Heart left ventricle (tissue), 16 donors: ENCODE results near the gene ADCY3. TPM values are rescaled to one million over a fixed set of nuclear protein-coding genes. Genes with fewer than 3 reads are reported as not detected.

ENCODE experiments used
- ATAC-seq, 4 donors: fragments of 200-7000 bp; cut with Tn5 transposase; one replicate each; pipeline ENCODE4 v1.9.1; 2020 to 2022; ENCODE audit warnings: moderate library complexity in 4 of 4, mild to moderate bottlenecking in 3 of 4, moderate number of reproducible peaks in 1 of 4
- DNase-seq, 5 donors: peaks; one replicate each; pipeline ENCODE4 v3.0.0-alpha.2; 2020
- H3K27ac ChIP-seq, 12 donors: fragments of 200-600 bp; sonication (generic) in 4 of 12; one replicate each; pipeline versions ENCODE4 v1.5.0 to v1.8.0; 2016 to 2022; ENCODE audit warnings: mild to moderate bottlenecking in 2 of 12
- H3K27me3 ChIP-seq, 9 donors: fragments of 200-600 bp; sonication (generic) in 2 of 9; one replicate each; pipeline versions ENCODE4 v1.5.1 to v1.8.0; 2016 to 2022; ENCODE audit warnings: mild to moderate bottlenecking in 3 of 9
- H3K36me3 ChIP-seq, 9 donors: fragments of 200-600 bp; sonication (generic) in 2 of 9; one replicate each; pipeline versions ENCODE4 v1.5.0 to v1.8.0; 2018 to 2022; ENCODE audit warnings: mild to moderate bottlenecking in 2 of 9
- H3K4me1 ChIP-seq, 12 donors: fragments of 200-600 bp; sonication (generic) in 4 of 12; one replicate each; pipeline versions ENCODE4 v1.5.0 to v1.8.0; 2016 to 2022; ENCODE audit warnings: mild to moderate bottlenecking in 3 of 12
- H3K4me3 ChIP-seq, 12 donors: fragments of 200-600 bp; sonication (generic) in 4 of 12; one replicate each; pipeline versions ENCODE4 v1.5.0 to v1.8.0; 2017 to 2022; ENCODE audit warnings: mild to moderate bottlenecking in 9 of 12, moderate library complexity in 4 of 12
- H3K9me3 ChIP-seq, 12 donors: fragments of 200-600 bp; sonication (generic) in 4 of 12; one replicate each; pipeline versions ENCODE4 v1.5.0 to v1.8.0; 2016 to 2022; ENCODE audit warnings: mild to moderate bottlenecking in 1 of 12
- CTCF ChIP-seq, 12 donors: fragments of 200-600 bp; sonication (generic) in 4 of 12; IDR thresholded peaks; one replicate each; pipeline versions ENCODE4 v1.5.0 to v1.8.0; 2018 to 2022; ENCODE audit warnings: antibody characterized with exemption in 12 of 12, mild to moderate bottlenecking in 5 of 12
- POLR2A ChIP-seq, 2 donors: fragments of 450-650 bp; IDR thresholded peaks; one replicate each; pipeline ENCODE4 v1.6.1; 2017; ENCODE audit warnings: antibody characterized with exemption in 2 of 2, mild to moderate bottlenecking in 2 of 2, moderate library complexity in 2 of 2
- WGBS, 4 donors: extraction: QIAGEN DNeasy Blood & Tissue Kit in 2 of 4; methylation state at CpG; one replicate each; pipeline versions ENCODE4 v1.1.5 to v1.1.7; 2013 to 2018; 5-methylcytosine and 5-hydroxymethylcytosine counted together
- intact Hi-C, 10 donors: fragments of 100-400 bp; cut with DNase I; formaldehyde crosslinking; loops; one replicate each; pipeline versions ENCODE4 v1.11.1 to v1.14.2; 2022
- polyA plus RNA-seq, 2 donors: library from polyadenylated mRNA; stranded (reverse); fragments of 200-250 nt; gene quantifications; one replicate each; pipeline ENCODE4 v1.2.3, GENCODE V29; 2013
- total RNA-seq, 9 donors: library from RNA; depleted of rRNA in 2 of 9; stranded (reverse); fragments of >200 nt in 2 of 9; fragmentation: NEBNext Ultra II Directional in 3 of 9; extraction: Animal tissue kit (Norgen Biotek cat#: 25700) in 3 of 9; gene quantifications; one replicate each; pipeline versions ENCODE4 v1.1.0 to v1.2.4, GENCODE V29; 2016 to 2023
- donor health status: ischemic (EF 13 %, LVEDD 7.1; RV severe dilation, severe dysfunction).
- donor health status: healthy with polysubstance abuse.
- donor health status: DM: no; HTN: yes; CAD: no.
- donor health status: DM: no; HTN: no; CAD: no.
- donor health status: ischemic (EF 25% LVEDD 6.9; RV normal size, moderate dysfunction).
- donor health status: ischemic (EF 25% LVEDD 5.7; RV mildly dilated, moderate dysfunction).
- donor health status: healthy.
- donor health status: DM: yes; HTN: yes; CAD: no.
- donor health status: ischemic (EF 35%, LVEDD 5.7; RV mildly dilated, moderate dysfunction).
- donor health status: nonischemic (EF 11% LVEDD 7.7; RV severe dilation, severe dysfunction).
- donor health status: DM: yes; HTN: yes; CAD: no.
- donor health status: PGD.
- donor health status: ischemic (EF 29% LVEDD 5.4; RV normal size, mild dysfunction).
- donor health status: nonischemic (EF 23%, LVEDD 6.1; RV moderate dilation, normal function).

Gene ADCY3
- total and polyA plus RNA-seq, 11 donors, result 9.3 to 36.0 (median 14.4) TPM

GRCh38 chr2:24839729-24840128 lies 80.3 kb downstream of the ADCY3 start:
- H3K36me3 ChIP-seq, result peaks cover 0 to 31% (median 4%) of the 10 kb centered on the region in 9 donors
- TF ChIP-seq POLR2A (IDR thresholded peaks at IDR 0.05), result no peak
- no peak for TF ChIP-seq CTCF (IDR thresholded peaks at IDR 0.05)
- H3K4me3 ChIP-seq, result no peak overlapping the region
- DNase-seq (no peak), ATAC-seq (no peak)
- 91 to 96% (median 94%) methylated on average over 10 to 15 of the region's 15 CpGs for WGBS, 4 donors
- H3K9me3 ChIP-seq, result no peaks in the 10 kb centered on the region
- no peak overlapping the region for H3K27ac ChIP-seq
- intact Hi-C loops, result no loop called here
- no peaks in the 10 kb centered on the region for H3K27me3 ChIP-seq
- H3K4me1 ChIP-seq, result no peaks in the 10 kb centered on the region

- peak in 1 of 4 donors; percentile 32 for ATAC-seq
- Histone ChIP-seq H3K27ac (no peak overlapping the region), H3K9me3 (no peaks in the 10 kb centered on the region), H3K36me3 (peaks cover 0 to 41% (median 4%) of the 10 kb centered on the region in 9 donors), H3K4me1 (no peaks in the 10 kb centered on the region), H3K27me3 (no peaks in the 10 kb centered on the region), H3K4me3 (no peak overlapping the region)
- no peak for DNase-seq
- WGBS, 4 donors, result 92 to 97% (median 93%) methylated on average over 18 of the region's 18 CpGs
- TF ChIP-seq CTCF (IDR thresholded peaks at IDR 0.05) (no peak), POLR2A (IDR thresholded peaks at IDR 0.05) (no peak)
- intact Hi-C loops, result no loop called here
These were observed 81.5 kb downstream of the ADCY3 start for GRCh38 chr2:24838541-24838940.

- ATAC-seq (no peak), DNase-seq (no peak)
- Histone ChIP-seq H3K9me3 (no peaks in the 10 kb centered on the region), H3K4me3 (no peak overlapping the region), H3K36me3 (peaks cover 0 to 41% (median 4%) of the 10 kb centered on the region in 9 donors), H3K27me3 (no peaks in the 10 kb centered on the region), H3K27ac (no peak overlapping the region), H3K4me1 (no peaks in the 10 kb centered on the region)
- TF ChIP-seq CTCF (IDR thresholded peaks at IDR 0.05) (no peak), POLR2A (IDR thresholded peaks at IDR 0.05) (no peak)
- intact Hi-C loops, result no loop called here
- 91 to 98% (median 91%) methylated on average over 4 to 5 of the region's 5 CpGs for WGBS, 4 donors
These were observed 82.0 kb downstream of the ADCY3 start for GRCh38 chr2:24837996-24838513.

- WGBS, 4 donors, result 95 to 96% (median 96%) methylated on average over 8 to 9 of the region's 9 CpGs
- ATAC-seq (no peak), DNase-seq (no peak)
- Histone ChIP-seq H3K36me3 (peaks cover 0 to 41% (median 4%) of the 10 kb centered on the region in 9 donors), H3K4me1 (no peaks in the 10 kb centered on the region), H3K27me3 (no peaks in the 10 kb centered on the region), H3K27ac (no peak overlapping the region), H3K4me3 (no peak overlapping the region), H3K9me3 (no peaks in the 10 kb centered on the region)
- TF ChIP-seq CTCF (IDR thresholded peaks at IDR 0.05), result no peak
- TF ChIP-seq POLR2A (IDR thresholded peaks at IDR 0.05), result no peak
- intact Hi-C loops, result no loop called here
These were observed 83.3 kb downstream of the ADCY3 start for GRCh38 chr2:24836706-24837105.
